ENCODE results near the gene CRIP1.

DNA sequence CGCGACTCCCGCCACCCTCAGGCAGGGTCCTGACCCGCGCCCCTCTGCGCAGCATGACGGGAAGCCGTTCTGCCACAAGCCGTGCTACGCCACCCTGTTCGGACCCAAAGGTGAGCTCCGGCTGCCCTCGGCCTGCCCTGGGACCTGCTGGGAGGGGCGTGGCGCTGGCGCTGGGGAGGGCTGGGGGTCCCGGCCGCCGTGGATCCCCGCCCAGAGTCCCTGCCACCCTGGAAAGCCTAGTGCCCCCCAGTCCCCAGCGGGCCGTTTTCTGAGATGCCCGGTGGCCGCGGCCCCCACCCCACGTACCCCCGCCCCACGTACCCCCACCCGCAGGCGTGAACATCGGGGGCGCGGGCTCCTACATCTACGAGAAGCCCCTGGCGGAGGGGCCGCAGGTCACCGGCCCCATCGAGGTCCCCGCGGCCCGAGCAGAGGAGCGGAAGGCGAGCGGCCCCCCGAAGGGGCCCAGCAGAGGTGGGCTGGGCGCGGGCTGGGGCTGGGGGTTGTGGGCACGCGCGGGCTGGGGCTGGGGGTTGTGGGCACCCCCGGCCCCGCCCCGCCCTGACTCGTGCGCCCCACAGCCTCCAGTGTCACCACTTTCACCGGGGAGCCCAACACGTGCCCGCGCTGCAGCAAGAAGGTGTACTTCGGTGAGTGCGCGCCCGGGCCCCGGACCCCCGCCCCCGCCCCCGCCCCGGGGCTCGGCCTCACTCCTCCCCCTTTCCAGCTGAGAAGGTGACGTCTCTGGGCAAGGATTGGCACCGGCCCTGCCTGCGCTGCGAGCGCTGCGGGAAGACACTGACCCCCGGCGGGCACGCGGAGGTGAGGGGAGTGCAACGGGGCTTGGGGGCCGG lies 8.1 kb upstream of the CRIP1 start:
- TF ChIP-seq, protein P1, sequence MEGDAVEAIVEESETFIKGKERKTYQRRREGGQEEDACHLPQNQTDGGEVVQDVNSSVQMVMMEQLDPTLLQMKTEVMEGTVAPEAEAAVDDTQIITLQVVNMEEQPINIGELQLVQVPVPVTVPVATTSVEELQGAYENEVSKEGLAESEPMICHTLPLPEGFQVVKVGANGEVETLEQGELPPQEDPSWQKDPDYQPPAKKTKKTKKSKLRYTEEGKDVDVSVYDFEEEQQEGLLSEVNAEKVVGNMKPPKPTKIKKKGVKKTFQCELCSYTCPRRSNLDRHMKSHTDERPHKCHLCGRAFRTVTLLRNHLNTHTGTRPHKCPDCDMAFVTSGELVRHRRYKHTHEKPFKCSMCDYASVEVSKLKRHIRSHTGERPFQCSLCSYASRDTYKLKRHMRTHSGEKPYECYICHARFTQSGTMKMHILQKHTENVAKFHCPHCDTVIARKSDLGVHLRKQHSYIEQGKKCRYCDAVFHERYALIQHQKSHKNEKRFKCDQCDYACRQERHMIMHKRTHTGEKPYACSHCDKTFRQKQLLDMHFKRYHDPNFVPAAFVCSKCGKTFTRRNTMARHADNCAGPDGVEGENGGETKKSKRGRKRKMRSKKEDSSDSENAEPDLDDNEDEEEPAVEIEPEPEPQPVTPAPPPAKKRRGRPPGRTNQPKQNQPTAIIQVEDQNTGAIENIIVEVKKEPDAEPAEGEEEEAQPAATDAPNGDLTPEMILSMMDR (IDR thresholded peaks at IDR 0.05) = no peak
- no peak for TF ChIP-seq POLR2AphosphoS5 (IDR thresholded peaks at IDR 0.05)
- TF ChIP-seq EP300 (IDR thresholded peaks at IDR 0.05) = no peak
- no peak for TF ChIP-seq POLR2A (IDR thresholded peaks at IDR 0.05)

Data from sigmoid colon (tissue), 4 donors.